ENCODE results near the gene HPCAL4.

HPCAL4 gene

DNA sequence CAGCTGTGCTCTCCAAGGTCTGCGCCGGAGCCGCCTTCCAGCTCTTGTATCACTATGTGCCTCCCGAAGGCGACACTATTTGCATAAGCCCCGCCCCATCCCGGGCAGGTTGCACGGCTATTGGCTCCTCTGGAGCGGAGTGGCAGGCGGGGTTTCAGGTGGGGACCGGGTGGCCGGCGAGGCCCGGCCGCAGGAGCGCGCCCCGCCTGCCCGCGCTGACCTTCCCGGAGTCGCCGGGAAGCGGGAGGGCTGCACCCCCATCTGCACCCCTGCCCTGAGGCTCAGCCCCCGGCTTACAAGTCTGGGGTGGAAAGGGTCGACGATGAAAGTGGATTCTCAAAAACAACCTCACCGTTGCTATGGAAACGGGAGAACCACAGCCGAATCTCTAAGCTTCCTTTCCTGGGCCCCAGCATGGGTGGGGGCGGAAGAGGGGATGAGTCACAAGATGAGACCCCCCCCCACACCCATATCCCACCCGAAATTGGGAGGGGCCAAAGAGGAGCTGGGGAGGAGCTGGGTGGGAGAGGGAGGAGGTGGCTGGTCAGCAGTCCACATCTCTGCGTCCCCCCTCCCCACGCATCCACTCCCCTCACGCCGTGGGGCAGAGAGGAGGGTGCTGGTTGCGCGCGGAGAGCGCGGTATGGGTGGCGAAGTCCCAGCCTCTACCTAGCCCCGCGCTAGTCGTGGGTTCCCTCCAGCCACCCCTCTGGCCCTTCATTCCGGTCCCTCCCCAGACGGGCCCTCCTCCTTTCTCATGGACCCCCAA lies at the start of gene HPCAL4:
Gene HPCAL4, minus strand, starts transcription at position 51 of the 769 bp plus-strand sequence. CDS start 6,830 bp downstream, outside the sequence.
- DNase-seq (ENCODE audit: low read depth), result peak; percentile 59

DNA sequence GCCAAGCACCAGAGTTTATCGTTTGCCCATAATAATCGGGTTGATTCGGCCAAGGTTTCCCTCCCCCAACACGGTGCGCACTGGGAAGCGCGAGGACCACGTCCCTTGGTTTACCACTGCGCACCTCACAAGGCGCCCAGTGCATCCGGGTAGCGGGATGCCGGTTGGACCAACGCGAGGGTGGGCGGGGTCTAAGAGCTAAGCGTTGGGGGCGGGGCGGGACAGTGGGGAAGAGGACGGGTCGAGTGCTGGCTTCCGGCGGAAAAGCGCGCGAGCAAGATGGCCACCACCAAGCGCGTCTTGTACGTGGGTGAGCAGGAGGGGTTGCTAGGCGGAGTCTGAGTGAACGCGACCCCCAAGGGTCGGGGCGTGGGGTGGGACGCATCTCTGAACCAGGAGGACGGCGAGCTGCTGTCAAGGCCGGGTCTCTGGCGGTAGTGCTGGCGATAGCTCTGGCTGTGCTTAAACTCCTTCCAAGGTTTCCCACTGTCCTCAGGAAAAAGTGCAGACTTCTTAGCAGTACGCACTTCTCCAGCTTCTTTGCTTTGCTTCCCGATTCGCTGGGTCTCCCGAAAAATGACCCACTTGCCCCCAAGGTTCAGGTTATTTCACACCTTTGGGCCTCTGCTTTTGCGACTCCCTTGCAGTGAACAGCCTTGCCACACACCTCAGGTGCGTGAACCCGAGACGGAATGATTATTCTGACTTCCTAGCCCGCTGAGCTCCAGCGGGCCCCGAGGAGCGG lies 47.6 kb upstream of the HPCAL4 start, which contains the start of gene PPIE:
Gene PPIE, plus strand, starts transcription at position 261 of the 745 bp plus-strand sequence. Its CDS starts 19 bp downstream, at position 280.
- peak; percentile 90 for DNase-seq (ENCODE audit: low read depth)

DNA sequence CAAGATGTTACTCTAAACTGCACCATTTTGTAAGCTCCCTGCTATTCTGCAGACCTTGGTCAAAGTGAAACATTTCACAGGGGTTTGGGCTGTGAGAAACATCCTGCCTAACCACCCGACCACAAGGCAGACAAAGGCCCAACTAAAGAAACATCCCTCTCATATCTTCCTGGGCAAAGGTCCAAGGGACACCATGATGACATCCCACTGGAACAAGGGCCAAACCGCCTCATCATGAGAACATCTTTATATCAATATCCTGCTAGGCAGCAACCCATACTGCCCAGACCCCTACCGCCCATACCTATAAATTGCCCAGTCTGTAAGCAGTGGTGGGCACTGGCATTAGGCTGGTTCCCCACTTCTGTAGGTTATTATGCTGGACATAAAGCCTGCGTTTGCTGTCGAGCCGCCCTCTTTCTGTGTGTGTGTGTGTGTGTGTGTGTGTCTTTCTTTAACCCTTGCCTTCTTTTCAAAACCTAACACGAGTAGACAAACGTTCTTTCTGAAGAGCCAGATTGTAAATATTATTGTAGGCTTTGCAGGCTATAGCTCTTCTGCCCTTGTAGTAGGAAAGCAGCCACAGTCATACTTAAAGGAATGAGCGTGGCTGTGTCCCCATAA lies 46.4 kb upstream of the HPCAL4 start:
- peak; percentile 89 for DNase-seq (ENCODE audit: low read depth)

DNA sequence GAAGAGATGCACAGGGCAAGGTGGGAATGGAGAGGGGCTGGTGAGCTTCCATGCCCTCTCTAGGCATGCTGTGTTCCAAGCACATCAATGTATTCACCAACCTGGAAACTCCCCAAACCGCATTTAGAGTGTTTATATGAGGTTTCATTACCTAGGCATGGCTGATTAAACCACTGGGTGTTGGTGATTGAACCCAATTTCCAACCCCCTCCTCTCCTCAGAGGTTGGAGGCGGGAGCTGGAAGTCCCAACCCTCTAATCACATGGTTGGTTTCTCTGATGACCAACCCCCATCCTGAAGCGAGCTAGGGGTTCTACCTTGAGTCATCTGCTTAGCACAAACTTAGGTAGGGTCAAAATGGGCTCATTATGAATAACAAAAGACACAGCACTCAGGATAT lies 44.5 kb upstream of the HPCAL4 start:
- DNase-seq (ENCODE audit: low read depth), result no peak

DNA sequence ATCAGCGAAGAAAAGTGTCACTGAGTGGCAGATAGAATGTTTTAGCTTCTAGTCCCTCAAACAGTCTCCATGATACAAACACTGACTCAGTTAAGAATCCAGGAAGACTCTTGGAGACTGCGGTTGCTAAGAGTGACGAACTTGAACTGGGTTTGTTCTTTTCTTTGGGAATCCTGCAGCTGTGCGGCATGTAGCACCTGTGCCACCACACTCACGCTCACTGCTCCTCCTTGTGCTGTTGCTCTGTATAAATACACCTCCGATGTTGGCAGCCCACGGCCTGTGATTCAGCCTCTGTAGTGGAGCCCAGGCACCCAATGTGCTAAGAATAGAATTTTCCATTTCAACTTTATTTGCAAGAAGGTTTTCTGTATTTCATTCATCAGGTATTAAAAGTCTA lies 41.9 kb upstream of the HPCAL4 start:
- DNase-seq (ENCODE audit: low read depth), result no peak

DNA sequence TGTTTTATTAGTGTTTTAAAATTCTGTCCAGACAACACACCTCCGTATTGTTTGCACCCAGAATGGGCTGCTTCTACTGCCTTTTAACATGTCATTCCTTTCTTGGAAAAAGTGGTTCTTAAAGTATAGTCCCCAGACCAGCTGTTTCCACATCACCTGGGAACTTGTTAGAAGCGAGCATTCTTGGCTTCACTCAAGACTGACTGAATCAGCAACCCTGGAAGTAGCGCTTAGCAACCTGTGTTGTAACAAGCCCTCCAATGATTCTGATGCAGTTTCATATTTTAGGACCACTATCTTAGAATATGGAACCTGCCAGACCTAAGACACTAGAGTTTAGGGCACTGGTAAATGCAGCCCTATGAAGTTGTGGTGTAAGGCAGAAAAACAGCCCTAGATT lies 41.5 kb upstream of the HPCAL4 start:
- DNase-seq (ENCODE audit: low read depth), result peak; percentile 44

DNA sequence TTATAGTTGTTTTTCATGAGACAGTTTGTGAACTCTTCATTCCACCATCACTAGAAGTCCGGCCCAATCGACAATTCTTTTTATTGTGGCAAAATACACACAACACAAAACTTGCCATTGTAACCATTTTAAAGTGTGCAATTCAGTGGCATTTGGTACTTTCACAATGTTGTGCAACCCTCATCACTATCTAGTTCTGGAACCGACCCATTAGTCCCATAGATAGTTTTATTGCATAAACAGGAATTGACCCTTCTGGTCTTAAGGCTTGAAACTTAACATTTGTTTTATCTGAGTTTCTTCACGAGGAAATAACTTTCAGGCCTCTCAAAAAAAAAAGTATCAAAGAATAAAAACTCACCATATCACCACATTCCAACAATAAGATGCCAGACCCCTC lies 38.6 kb upstream of the HPCAL4 start:
- no peak for DNase-seq (ENCODE audit: low read depth)

DNA sequence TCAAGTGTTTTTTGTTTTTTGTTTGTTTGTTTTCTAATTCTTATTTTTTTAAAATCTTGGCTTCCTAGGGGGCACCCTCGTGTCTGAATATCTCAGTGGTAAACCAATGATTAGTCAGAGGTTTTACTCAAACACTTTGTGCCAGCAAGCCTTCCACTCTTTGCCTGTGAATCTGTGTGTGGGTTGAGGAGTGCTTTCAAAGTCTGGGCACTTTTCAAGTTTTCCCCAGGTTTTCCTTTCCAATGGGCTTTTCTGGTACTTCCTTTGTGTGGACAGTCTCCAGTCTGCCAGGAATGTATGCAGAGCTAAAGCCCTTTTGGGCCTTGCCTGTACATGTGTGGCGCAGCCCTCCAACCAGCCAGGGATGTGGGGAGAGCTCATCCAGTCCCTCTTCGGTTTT lies 37.8 kb upstream of the HPCAL4 start:
- no peak for DNase-seq (ENCODE audit: low read depth)

DNA sequence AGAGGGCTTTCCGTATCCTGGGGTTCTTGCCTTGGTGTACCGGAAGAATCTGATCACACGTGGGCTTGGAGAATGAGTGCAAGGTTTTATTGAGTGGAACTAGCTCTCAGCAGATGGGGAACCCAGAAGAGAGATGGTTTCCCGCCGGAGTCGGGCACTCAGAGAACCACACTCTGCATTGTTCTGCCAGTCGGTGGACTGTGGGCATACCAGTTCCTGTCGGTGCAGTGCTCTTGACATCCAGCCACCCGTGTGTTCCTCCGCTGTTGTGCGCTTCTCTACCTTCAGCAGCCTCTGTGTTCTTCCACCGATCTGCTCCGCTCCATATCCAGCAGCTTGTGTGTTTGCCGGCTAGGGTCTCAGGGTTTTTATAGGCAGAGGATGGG lies 36.7 kb upstream of the HPCAL4 start:
- no peak for DNase-seq (ENCODE audit: low read depth)

DNA sequence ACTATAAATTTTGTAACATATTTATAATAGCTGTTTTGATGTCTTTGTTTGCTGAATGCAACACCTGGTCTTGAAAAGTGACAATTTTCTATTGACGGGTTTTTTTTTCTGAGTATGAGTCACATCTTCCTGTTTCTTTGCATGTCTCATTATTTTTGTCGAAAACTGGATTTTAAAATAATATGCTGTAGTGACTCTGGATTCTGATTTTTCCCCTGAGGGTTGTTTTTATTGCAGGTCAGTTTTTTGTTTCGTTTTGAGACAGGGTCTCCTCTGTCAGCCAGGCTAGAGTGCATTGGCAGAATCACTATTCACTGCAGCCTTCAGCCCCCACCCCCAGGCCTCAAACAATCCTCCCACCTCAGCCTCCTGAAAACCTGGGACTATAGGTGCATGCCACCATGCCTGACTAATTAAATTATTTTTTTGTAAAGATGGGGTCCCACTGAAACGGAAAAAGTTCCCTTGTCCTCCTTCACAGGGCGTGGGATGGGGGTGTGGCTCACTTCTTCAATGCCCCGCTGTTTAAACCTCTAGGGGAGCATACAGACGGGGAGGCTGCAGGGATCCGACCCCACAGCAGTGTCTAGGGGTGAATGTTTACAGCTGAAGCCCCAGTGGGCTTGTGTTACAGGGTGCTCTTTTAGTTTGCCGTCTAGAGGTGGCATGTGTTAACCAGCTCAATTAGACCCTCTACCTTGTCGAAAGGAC lies 36.1 kb upstream of the HPCAL4 start:
- DNase-seq (ENCODE audit: low read depth), result no peak

DNA sequence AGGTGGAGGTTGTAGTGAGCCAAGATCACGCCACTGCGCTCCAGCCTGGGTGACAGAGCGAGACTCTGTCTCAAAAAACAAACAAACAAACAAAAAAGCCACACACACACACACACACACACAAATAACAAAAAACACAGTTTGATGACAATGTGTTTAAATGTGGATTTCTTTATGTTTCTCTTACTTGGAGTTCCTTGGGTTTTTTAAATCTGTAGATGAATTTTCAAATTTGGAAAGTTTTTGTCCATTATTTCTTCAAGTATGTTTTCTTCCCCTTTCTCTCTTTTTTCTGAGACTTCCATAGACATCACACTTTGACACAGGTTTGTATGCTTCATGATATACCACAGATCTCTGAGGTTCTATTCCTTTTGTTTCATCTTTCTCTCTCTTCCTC lies 35.4 kb upstream of the HPCAL4 start:
- DNase-seq (ENCODE audit: low read depth), result no peak

DNA sequence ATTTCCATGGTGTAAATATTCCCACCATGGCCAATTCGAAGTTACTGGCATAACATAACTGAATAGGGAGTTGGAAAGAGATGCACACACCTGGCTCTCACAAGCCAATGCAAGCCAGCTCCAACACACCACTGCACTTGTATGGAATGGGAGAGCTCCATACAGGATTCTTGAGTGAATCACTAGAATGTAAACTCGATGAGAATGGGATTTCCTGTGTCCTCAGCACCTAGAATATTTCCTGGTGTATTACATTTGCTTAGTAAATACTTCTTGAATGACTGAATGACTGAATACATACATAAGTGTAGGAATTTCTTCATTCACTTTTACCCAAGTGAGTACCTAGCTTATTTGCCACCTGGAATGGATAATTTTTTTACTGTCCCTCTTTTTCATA lies 31.3 kb upstream of the HPCAL4 start:
- peak; percentile 30 for DNase-seq (ENCODE audit: low read depth)

DNA sequence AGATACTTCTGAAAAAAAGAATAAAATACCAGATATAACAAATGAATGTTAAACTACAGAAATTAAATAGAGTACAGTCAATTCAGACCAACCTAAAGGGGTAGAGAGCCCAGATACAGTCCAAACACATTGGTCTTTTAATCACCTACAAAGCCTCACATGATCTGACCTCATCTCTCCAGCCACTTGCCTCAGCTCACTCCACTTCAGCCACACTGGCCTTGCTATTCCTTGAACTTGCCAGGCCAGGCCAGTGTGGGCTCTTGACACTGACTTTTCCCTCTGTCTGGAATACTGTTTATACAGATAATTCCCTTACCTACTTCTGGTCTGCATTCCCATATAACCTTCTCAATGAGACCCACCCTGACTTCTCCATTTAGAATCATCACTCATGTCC lies 30.4 kb upstream of the HPCAL4 start:
- DNase-seq (ENCODE audit: low read depth), result no peak

DNA sequence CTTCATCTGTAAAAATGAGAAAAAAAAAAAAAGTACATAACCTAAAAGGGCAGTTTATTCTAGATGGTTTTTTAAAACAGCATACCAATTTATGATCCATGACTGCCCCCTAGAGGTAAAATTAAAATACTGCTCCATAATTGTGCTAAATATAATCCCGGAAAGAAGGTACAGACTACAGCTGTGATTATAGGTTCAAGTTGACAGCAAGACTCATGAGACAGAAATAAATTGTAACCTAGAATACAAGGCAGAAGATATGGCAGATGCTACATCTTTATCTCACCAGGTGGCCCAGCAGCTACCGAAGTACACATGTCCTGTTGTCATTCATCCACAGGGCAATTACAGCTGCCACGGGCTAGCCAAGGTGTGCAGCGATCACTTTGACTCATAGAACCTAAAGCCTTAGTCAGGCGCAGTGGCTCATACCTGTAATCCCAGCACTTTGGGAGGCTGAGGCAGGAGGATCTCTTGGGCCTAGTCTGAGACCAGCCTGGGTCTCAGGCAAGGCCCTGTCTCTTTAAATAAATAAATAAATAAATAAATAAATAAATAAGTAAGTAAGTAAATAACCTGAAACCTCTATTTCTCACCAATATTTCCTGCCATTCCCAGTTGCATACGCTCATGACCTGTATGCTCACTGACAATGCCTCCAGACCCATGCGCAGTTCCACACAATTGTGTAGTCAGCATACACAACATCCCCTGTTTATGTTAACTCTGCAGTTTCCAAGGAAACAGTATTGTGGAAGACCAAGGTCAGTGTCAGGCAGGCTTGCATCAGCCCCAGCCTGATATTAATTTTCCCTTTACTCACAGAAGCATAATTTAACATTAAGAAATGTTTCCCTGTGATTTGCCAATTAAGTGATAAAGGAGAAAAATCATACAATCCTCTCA lies 29.1 kb upstream of the HPCAL4 start:
- peak; percentile 53 for DNase-seq (ENCODE audit: low read depth)

DNA sequence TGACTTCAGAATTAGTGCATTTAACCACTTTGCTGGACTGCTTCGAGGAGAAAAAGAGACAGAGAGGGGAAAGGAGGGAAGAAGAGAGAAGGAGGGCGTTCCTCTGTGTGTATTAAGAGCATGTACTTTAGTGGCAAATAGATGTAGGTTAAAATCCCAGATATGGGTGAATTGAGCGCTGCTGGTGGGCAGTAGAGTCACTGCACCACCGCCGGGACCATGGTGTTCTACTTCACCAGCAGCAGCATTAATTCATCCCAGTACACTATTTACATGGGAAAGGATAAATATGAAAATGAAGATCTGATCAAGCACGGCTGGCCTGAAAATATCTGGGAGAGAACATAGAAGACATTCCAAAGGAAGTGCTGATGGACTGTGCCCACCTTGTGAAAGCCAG lies 26.6 kb upstream of the HPCAL4 start:
- DNase-seq (ENCODE audit: low read depth), result no peak

DNA sequence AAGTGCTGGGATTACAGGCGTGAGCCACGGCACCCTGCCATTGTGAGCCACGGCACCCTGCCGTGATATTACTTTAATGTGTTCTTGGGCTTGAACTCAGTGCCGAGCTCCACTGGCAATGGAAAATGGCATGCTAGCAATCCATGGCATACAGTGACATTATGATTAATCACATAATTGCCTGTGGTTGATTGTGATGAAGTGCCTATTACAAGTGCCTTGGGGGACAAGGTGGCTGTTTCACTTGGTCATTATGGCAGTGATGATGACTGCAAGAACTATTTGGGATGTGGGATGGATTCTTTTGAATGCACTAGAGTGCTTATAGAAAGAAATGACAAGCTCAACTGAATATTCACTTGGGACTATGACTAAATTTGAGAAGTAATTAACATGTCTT lies 22.3 kb upstream of the HPCAL4 start:
- DNase-seq (ENCODE audit: low read depth), result no peak

DNA sequence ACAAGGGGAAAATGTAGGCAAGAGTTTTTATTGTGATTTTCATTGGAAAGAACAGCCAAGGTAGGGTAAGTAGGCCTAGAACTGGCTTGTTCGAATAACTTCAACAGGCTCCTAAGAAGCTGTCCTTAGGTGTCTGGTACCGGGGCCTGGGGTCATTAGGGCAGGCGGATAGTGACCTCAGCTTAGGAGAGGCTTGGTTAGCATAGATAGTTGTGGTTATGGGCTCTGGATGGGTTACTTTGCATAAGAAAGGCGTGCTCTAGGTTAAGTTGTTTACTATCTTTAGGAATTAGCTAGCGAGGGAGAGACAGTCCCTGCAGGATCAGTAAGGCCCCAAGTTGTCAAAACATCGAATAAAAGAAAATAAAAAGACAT lies 20.7 kb upstream of the HPCAL4 start:
- DNase-seq (ENCODE audit: low read depth), result no peak

DNA sequence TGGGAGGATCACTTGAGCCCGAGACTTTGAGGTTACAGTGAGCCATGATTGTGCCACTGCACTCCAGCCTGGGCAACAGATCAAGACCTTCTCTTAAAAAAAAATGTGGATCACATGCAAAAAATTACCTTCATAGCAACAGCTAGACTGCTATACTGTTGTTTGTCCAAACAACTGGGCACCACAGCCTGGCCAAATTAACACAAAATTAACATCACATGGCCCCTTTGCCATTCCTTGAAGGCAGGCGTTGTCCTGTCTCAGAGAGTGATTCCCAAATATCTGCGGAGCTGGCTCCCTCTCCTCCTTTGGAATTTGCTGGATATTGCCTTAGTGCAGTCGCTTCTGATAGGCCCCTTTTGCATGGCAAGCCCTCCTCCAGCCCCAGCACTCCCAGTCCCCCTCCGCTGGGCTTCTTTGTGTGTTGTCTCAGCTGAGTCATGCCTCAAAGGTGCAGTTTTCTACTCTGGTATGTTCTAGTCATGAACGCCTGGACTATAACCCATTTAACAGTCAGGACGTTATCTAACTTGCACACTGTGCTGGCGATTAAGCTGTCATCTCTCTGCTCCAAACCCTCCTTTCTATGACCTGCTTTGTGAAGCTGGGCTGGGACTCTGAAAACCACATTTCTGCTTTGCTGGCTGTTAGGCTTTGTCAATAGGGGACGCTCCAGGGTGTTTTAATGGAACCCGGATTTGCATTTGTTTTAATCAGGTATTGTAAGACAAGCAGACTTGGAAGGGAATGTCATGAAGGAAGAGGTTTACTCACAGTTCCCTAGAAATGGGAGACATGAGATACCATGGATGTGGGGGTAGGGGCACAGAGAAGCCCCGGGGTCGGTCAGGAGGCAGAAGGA lies 20.1 kb upstream of the HPCAL4 start:
- DNase-seq (ENCODE audit: low read depth), result peak; percentile 19

DNA sequence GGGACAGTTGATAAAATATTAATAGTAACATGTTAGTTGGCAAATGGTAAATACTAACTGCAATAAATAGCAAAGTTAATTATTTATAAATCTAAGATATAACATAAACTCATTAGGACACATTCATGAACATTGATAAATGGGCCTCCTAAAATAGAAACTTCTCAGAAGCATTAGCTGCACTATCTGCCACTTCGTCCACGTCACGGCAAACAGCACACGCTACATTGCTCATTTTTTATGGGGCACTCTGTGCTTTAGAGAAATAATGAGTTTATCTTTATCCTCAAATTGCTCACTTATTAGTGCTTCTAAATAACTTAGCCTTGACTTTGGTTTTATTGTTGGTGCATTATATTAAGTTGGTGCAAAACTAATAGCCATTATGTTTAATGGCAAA lies 16.3 kb upstream of the HPCAL4 start:
- DNase-seq (ENCODE audit: low read depth), result no peak

DNA sequence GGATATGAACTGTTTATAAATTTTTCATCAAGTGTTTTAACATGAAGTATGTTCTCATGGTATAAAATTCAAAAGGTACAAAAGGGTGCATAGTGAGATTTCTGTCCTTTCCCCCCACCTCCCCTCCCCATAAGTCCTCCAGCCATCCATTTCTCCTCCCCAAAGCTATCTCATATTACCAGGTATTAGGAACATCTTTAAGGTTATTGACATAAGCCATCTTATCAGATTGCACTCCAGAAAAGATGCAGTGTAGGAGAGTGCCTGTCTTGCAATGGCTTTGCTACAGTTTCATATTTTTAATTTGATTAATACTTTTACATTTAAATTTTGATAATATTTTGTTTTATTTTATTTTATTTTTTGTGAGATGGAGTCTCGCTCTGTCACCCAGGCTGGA lies 13.5 kb upstream of the HPCAL4 start:
- no peak for DNase-seq (ENCODE audit: low read depth)
